GM23338 (cell line): ENCODE measurements around the gene MROH2B. TPM values are rescaled to one million over a fixed set of nuclear protein-coding genes. Genes with fewer than 3 reads are reported as not detected.

Source experiments
- ATAC-seq: fragments of 200-7000 bp; cut with Tn5 transposase; 3 replicates; pipeline ENCODE4 v1.9.1; 2020
- DNase-seq: peaks from one replicate; pipeline ENCODE4 v3.0.0-alpha.2; 2015; ENCODE audit warnings: low spot score
- H2AFZ ChIP-seq: fragments of 200-600 bp; sonication (generic); 2 replicates; pipeline ENCODE4 v1.8.0; 2016; ENCODE audit warnings: antibody characterized with exemption, mild to moderate bottlenecking, moderate library complexity
- H3F3A ChIP-seq: fragments of 200-600 bp; sonication (generic); replicated peaks from 2 replicates; pipeline ENCODE4 v1.8.0; 2017; ENCODE audit warnings: antibody characterized with exemption, mixed run types, low read depth
- H3K27ac ChIP-seq: fragments of 200-600 bp; sonication (generic); 2 replicates; pipeline ENCODE4 v1.6.1; 2016; ENCODE audit warnings: low read depth
- H3K27me3 ChIP-seq: fragments of 200-600 bp; sonication (generic); 2 replicates; pipeline ENCODE4 v1.8.0; 2016; ENCODE audit warnings: mild to moderate bottlenecking, mixed run types, moderate library complexity; ENCODE audit not compliant: insufficient read depth
- H3K36me3 ChIP-seq: fragments of 200-600 bp; sonication (generic); 2 replicates; pipeline ENCODE4 v1.8.0; 2016; ENCODE audit warnings: mild to moderate bottlenecking; ENCODE audit not compliant: insufficient read depth
- H3K4me1 ChIP-seq: fragments of 200-600 bp; sonication (generic); 2 replicates; pipeline ENCODE4 v1.8.0; 2016; ENCODE audit warnings: mild to moderate bottlenecking, moderate library complexity; ENCODE audit not compliant: insufficient read depth
- H3K4me2 ChIP-seq: fragments of 200-600 bp; sonication (generic); 2 replicates; pipeline ENCODE4 v1.7.1; 2017; ENCODE audit warnings: mixed run types
- H3K4me3 ChIP-seq: fragments of 200-600 bp; sonication (generic); 2 replicates; pipeline ENCODE4 v1.6.1; 2016; ENCODE audit warnings: mixed run types
- H3K79me2 ChIP-seq: fragments of 200-600 bp; sonication (generic); replicated peaks from 2 replicates; pipeline ENCODE4 v1.8.0; 2017; ENCODE audit warnings: mild to moderate bottlenecking; ENCODE audit not compliant: insufficient read depth
- H3K9me2 ChIP-seq: fragments of 200-600 bp; sonication (generic); 2 replicates; pipeline ENCODE4 v1.8.0; 2017; ENCODE audit not compliant: insufficient read depth
- H4K20me1 ChIP-seq: fragments of 200-600 bp; sonication (generic); replicated peaks from 2 replicates; pipeline ENCODE4 v1.8.0; 2017; ENCODE audit warnings: mild to moderate bottlenecking; ENCODE audit not compliant: insufficient read depth
- H3K27ac Mint-ChIP-seq: 2 replicates; pipeline ENCODE4 v1.8.0; 2020; ENCODE audit warnings: inconsistent platforms, mild to moderate bottlenecking, moderate library complexity, mixed read lengths
- H3K27me3 Mint-ChIP-seq: 3 replicates; pipeline ENCODE4 v1.8.0; 2022; ENCODE audit warnings: low read depth, mild to moderate bottlenecking, moderate library complexity, mixed read lengths, inconsistent platforms; ENCODE audit not compliant: insufficient read depth, poor library complexity
- H3K36me3 Mint-ChIP-seq: 3 replicates; pipeline ENCODE4 v1.8.0; 2021; ENCODE audit warnings: low read depth, mild to moderate bottlenecking, inconsistent platforms, moderate library complexity, mixed read lengths
- H3K4me1 Mint-ChIP-seq: 3 replicates; pipeline ENCODE4 v1.8.0; 2020; ENCODE audit warnings: mild to moderate bottlenecking, inconsistent platforms, mixed read lengths
- H3K4me3 Mint-ChIP-seq: 3 replicates; pipeline ENCODE4 v1.8.0; 2021; ENCODE audit warnings: moderate library complexity, mild to moderate bottlenecking, inconsistent platforms, mixed read lengths
- H3K9me3 Mint-ChIP-seq: 3 replicates; pipeline ENCODE4 v1.8.0; 2020; ENCODE audit warnings: moderate library complexity, mild to moderate bottlenecking, inconsistent platforms, mixed read lengths
- NANOG ChIP-seq: IDR thresholded peaks from 2 replicates; pipeline ENCODE4 v1.6.1; 2016; ENCODE audit warnings: antibody characterized with exemption, borderline replicate concordance
- STAT1 ChIP-seq: IDR thresholded peaks from one replicate; pipeline ENCODE4 v1.6.1; 2016; ENCODE audit warnings: antibody characterized with exemption; ENCODE audit not compliant: unreplicated experiment
- ZNF114 ChIP-seq: fragments of 250-450 bp; sonication (Bioruptor Pico); IDR thresholded peaks from 2 replicates; pipeline ENCODE4 v1.5.0; 2020; ENCODE audit warnings: mild to moderate bottlenecking, moderate library complexity
- ZNF331 ChIP-seq: fragments of 250-450 bp; sonication (Bioruptor Pico); IDR thresholded peaks from 2 replicates; pipeline ENCODE4 v1.5.0; 2020; ENCODE audit warnings: low read depth, mild to moderate bottlenecking, moderate library complexity
- ZNF462 ChIP-seq: fragments of 250-450 bp; sonication (Bioruptor Pico); IDR thresholded peaks from 2 replicates; pipeline ENCODE4 v1.5.0; 2020; ENCODE audit warnings: mild to moderate bottlenecking, moderate library complexity
- polyA plus RNA-seq: library from polyadenylated mRNA; unstranded; fragments of >200 nt; fragmentation: Nextera tagmentation; extraction: Ambion mirVana; gene quantifications from 2 replicates; pipeline ENCODE4 v1.2.1, GENCODE V29; 2016
- total RNA-seq: library from RNA; depleted of rRNA; stranded (reverse); fragments of >200 nt; shearing (Covaris generic); gene quantifications from 2 replicates; pipeline ENCODE4 v1.2.3, GENCODE V29; 2014
- TF ChIP-seq, protein P1 (sequence below), 2 experiments: fragments of 200-600 bp in 1 of 2; sonication (generic) in 1 of 2; conservative IDR thresholded peaks; 2 replicates each; pipeline versions ENCODE4 v1.5.1 to v1.6.1; 2016 to 2017; ENCODE audit warnings: antibody characterized with exemption in 2 of 2, low read depth in 2 of 2, mild to moderate bottlenecking in 2 of 2, moderate library complexity in 1 of 2

Gene MROH2B
- total and polyA plus RNA-seq, 2 experiments from 2014 or later: not detected

DNA sequence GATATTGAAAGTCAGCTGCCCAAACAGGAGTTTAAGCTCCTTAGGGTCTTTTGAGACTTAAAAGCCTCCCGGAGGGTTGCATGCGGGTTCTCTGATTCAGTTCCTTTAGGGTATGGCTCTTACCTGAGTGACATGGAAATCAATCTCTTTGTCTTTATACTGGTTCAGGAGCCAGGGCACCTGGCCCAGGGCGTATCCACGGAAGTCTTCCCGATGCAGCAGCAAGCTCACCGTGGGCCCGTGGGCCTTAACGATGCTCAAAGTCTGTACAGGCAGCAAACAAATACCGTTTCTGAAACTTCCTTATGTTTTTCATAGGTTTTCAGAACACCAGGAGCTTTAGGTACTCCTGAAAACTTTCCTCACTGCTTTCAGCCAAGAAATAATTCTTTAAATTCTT lies 13.2 kb downstream of the MROH2B start (continued):
- TF ChIP-seq ZNF462 (no peak), ZNF331 (no peak), STAT1 (no peak), NANOG (no peak)

DNA sequence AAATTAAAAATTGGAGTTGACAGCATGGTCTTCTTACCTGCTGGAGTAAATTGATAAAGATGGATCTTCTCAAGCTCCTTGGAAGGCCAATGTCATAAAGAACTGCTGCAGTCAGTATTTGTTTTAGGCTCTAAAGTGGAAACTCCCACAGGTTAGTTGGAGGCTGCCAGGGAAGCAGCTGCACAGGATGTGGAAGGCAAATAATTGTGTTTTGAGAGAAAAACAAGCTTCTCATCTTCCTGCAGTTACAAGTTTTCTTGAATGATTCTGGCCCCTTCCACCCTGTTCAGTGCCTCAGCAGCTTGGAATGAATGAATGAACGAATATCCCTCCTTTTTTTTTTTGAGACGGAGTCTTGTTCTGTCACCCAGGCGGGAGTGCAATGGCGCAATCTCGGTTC lies 13.9 kb downstream of the MROH2B start:
- no peaks in the 10 kb centered on the region for H3F3A ChIP-seq
- Mint-ChIP-seq H3K4me1 (no peaks in the 10 kb centered on the region), H3K27ac (no peak overlapping the region), H3K36me3 (no peaks in the 10 kb centered on the region; the same call in 2 of the 3 replicates), H3K9me3 (peaks cover 2% of the 10 kb centered on the region; the same call in 1 of the 3 replicates), H3K4me3 (no peak overlapping the region), H3K27me3 (no peaks in the 10 kb centered on the region)
- no peaks in the 10 kb centered on the region for H3K36me3 ChIP-seq
- no peaks in the 10 kb centered on the region for H3K27me3 ChIP-seq
- TF ChIP-seq, protein P1, sequence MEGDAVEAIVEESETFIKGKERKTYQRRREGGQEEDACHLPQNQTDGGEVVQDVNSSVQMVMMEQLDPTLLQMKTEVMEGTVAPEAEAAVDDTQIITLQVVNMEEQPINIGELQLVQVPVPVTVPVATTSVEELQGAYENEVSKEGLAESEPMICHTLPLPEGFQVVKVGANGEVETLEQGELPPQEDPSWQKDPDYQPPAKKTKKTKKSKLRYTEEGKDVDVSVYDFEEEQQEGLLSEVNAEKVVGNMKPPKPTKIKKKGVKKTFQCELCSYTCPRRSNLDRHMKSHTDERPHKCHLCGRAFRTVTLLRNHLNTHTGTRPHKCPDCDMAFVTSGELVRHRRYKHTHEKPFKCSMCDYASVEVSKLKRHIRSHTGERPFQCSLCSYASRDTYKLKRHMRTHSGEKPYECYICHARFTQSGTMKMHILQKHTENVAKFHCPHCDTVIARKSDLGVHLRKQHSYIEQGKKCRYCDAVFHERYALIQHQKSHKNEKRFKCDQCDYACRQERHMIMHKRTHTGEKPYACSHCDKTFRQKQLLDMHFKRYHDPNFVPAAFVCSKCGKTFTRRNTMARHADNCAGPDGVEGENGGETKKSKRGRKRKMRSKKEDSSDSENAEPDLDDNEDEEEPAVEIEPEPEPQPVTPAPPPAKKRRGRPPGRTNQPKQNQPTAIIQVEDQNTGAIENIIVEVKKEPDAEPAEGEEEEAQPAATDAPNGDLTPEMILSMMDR (conservative IDR thresholded peaks at IDR 0.05; ENCODE audit: low read depth in 2 of 2): no peak
- TF ChIP-seq ZNF114 (CRISPR knock-in tag) (no peak), ZNF462 (no peak)
- peaks cover 9% of the 10 kb centered on the region; the same call in 1 of the 2 replicates for H3K9me2 ChIP-seq
- no peak for DNase-seq
- H2AFZ ChIP-seq: no peak overlapping the region
- no peak overlapping the region for H3K27ac ChIP-seq
- no peak for ATAC-seq
- H3K79me2 ChIP-seq: no peaks in the 10 kb centered on the region
- no peaks in the 10 kb centered on the region for H3K4me1 ChIP-seq
- H3K4me3 ChIP-seq: no peak overlapping the region
- H3K4me2 ChIP-seq: no peak overlapping the region
- H4K20me1 ChIP-seq: no peaks in the 10 kb centered on the region
